GM08714 (cell line): Measurements from ENCODE around the gene HOXD11.

Source experiments
- H3K4me3 ChIP-seq: fragments of 200-500 bp; sonication (Bioruptor generic); 2 replicates; pipeline ENCODE4 v1.5.1; 2014; ENCODE audit warnings: mild to moderate bottlenecking, low read length, inconsistent platforms
- ZNF274 ChIP-seq: IDR thresholded peaks from 2 replicates; pipeline ENCODE4 v1.6.1; 2012; ENCODE audit warnings: mild to moderate bottlenecking, low read depth, low read length

HOXD11 gene

DNA sequence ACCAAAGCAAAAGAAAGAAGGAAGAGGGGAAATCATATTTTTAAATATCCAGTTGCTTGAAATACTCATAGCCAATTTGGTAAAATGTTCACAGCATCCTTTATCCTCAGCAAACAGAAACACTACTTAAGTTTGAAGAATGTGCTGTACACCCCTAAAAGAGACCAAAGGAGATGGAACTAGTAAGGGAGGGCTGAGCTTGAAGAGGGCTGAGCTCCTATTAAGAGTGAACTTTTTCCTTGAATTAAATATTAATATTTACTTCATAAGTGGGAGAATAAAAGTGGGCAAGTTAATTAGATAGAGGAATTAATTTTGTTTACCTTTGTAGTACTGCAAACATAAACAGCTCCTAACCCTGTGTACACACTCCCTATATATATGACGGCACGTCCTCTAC lies 30.3 kb upstream of the HOXD11 start:
- TF ChIP-seq ZNF274, result no peak
- no peak overlapping the region for H3K4me3 ChIP-seq

DNA sequence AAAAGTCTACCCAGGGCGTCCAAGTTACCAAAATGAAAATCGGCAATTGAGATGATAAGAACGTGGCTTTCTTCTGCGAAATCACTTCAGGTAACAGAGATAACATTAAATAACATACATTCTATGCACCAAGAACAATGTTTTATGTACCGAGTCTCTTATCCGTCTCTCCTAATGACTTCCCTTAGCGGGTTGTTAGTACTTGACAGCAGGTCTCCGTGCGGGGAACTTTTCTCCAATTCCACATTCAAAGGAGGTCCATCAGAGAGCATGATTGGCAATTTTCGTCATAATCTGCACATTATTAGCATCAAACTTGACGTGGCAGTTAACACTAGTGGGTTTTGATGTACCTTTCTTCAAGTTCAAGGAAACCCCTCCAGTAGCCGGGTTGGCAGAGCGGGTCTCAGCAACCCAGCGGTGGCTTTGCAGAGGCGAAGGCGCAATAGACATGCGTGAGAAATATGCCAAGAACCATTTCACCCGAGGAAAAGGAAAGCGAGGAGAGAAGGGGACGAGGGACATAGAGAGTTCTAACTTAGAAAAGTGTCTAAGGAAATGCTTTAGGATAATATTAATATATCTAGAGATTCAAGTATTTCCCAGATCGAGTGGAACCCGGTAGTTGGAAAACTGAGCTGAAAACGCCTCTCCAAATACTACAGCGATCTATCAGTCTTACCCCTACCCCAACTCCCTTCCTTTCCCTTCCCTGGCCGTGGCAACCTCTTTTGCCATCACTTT lies 28.4 kb upstream of the HOXD11 start:
- no peak overlapping the region for H3K4me3 ChIP-seq
- no peak for TF ChIP-seq ZNF274

DNA sequence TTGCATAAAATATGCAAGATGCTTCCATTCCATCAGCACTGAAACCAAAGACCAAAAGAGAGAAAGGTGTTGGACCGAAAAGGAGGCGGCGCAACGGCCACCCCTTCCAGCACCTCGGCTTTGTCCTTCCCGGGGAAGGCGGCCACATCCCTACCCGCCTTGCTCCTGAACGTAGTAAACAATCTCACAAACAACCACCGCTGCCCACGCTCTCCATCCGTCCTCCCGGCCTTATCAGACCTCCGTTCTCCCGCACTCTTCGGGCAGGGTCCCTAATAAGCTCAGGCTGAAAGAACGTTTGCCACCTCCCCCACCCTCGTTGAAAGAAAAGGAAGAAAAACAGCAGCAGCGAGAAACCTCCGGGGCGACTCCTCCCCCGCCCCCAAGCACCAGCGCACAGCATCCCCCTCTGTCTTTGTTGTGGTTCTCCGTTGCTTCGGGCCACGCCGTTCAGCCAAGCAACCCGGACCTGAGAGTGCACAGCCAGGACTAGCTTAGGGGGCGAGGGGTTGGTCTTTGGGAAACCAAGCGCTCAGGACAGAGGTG lies 27.7 kb upstream of the HOXD11 start:
- no peak for TF ChIP-seq ZNF274
- H3K4me3 ChIP-seq, result no peak overlapping the region

DNA sequence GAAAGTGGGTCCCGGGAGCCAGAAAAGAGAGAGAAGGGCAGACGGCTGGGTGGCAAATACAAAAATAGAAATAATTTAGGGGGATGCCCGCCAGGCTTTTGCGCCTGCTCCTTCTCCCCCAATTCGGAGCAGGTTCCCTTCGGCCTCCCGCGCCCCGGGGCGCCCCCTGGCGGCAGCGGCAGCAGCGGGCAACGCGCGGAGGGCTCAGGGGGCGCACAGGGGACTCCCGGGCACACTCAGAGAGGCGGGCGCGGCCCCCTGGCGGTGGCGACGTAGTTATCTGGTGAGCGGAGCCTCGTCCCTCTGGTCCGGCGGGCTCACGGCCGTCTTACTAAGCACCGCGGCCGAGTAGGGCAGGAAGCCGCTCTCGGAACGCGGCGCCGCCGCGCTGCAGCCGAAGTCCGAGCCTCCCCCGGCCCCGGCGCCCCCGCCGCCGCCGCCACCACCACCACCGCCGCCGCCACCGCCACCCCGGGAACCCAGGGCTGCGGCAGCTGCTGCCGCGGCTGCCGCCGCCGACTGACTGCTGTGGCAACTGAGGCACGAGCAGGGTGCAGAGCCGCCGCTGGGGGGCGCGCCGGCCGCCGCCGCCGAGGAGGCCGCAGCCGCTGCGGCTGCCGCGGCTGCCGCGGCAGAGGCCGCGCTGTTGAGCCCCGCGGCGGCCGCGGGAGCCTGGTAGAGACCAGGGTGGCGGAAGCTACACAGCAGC lies 27.1 kb upstream of the HOXD11 start:
- no peak for TF ChIP-seq ZNF274
- no peak overlapping the region for H3K4me3 ChIP-seq

DNA sequence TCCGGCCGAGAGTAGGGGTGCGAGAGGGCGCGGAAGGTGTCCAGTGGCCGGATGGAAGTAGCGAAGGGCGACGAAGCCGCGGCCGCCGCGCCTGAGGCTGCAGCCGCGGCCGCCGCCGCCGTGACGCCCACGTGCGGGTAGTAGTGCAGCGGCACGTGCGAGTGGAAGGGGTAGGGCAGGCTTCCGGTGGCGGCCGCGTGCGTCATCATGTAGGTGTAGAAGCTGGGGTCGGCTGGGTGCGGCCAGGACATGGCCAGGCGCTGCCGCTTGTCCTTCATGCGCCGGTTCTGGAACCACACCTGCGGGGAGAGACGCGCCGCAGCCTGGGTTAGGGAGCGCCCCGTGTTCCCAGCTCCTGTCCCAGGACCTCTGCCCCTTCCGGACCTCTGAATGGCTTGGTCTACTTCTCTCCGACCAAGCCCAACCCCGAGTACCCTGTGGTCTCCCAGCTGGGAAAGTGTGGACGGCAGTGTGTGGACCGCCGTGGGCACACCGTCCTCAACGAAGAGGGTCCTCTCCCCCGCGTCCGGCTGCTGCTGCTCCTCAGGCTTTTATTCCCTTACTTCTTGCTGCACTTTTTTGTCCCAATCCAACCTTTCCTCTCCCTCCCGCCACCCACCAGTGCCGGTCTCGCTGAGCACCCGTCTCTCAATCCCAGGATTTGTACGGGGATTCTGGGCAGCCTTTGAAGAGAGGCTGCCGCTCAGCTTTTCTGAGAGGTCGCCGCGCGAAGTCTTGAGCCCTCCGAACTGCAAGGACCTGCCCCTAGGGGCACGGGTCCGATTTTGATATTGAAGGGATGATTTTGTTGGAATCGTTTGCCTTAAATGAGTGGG lies 26.3 kb upstream of the HOXD11 start:
- no peak overlapping the region for H3K4me3 ChIP-seq
- TF ChIP-seq ZNF274, result no peak

DNA sequence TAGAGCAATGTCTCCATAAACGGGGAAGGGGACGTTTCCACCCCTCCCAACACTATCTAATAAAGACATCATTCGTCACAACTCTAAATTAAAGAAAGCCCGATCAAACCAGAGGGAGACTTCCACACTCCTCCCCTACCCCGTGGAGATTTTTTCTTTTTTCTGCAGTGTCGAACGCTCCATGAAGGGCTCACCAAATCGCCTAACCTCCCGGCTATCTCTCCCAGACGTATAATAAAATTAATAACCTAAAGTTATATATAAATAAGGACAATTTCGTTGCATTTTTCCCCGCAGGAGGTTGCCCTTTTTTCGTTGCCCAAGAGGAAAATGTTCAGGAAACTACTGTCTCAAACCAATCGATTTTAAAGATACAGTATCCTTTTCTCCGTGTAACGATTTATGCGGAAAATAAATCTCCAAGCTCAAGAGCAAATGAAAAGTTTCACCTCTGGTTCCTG lies 25.7 kb upstream of the HOXD11 start:
- no peak for TF ChIP-seq ZNF274
- no peak overlapping the region for H3K4me3 ChIP-seq

DNA sequence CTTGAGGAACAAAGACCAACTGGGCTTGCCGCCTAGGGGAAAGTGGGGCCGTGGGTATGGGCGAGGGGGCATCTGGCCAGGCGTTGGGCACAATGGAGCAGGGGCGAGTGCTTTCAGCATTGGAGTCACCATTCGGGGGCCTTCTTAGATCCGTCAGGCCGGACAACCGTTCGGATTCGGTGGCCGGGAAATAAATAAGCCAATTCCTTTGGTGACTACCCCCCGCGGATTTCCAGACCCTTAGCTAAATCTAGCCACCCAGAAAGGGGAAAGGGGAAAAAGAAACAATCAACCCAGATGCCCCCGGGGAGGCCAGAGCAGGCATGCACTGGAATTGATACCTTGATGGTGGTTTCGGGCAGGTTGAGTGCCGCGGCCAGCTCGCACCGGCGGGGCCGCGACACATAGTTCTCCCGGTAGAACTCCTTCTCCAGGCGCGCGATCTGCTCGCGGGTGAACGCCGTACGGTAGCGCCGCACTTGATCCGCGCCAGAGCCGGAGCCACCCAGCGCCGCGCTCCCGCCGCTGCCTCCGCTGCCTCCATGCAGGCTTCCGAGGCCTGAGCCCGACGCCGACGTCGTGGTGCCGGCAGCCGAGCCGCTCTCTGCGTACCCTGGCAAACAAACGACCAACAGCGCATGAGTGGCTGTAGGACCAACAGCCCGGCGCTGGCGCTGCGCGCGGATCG lies 25.1 kb upstream of the HOXD11 start:
- no peak overlapping the region for H3K4me3 ChIP-seq
- TF ChIP-seq ZNF274, result no peak

DNA sequence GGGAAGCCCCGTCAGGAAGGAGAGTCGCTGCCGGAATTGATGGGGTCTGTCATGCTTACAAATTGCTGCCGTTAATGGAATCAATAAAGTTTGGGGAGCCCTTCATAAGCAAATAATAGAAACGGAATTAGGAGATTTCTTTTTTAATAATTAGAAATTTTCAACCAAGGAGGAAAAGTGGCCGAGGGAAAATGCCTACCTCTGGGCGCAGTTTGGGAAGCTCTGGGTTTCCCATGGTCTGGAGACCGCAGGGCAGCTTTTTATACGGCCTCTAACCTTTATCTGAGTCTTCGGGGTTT lies 24.6 kb upstream of the HOXD11 start:
- no peak overlapping the region for H3K4me3 ChIP-seq
- no peak for TF ChIP-seq ZNF274

DNA sequence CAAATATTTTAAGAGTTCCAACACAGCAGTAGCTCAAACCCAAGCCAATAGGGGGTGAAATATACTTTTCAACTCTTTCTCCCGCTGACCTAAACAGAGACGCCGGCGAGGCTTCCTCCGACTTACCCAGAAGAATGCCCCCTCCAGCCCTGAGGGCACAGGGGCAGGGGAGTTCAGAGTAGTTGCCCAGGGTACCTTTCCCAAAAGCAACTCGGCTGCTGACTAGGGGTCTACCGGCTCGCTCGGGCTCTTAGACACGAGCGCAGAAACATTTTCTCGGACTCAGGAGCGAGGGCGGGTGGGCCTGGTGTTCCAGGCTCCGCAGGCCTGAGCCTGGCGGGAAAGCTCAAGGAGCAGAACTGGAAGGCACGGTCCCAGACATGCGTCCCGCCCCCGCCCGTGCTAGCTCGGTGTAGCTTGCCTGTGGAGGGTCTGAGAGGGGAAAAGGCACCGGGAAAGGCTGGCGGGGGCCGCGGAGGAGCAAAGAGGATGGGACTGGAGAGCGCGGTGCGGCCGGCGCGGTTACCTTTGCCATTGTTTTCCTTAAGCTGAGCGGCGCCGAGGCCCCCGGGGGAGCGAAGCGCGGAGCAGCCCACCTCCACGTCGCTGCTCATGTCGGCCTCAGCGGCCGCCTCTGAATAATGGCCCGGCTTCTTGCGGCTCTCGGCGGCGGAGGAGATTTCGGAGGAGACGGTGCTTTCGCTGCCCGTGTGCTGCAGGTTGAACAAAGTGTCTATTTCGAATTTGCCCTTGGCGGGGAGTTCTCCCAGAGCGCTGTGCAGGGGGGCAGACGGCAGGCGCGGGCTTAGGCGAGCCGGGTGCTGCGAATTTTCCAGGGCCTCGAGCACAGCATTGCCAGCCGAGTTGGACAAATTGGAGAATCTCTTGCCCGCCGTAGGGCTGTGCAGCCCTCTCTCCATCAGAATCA lies 24.0 kb upstream of the HOXD11 start:
- H3K4me3 ChIP-seq, result no peak overlapping the region
- TF ChIP-seq ZNF274, result no peak

DNA sequence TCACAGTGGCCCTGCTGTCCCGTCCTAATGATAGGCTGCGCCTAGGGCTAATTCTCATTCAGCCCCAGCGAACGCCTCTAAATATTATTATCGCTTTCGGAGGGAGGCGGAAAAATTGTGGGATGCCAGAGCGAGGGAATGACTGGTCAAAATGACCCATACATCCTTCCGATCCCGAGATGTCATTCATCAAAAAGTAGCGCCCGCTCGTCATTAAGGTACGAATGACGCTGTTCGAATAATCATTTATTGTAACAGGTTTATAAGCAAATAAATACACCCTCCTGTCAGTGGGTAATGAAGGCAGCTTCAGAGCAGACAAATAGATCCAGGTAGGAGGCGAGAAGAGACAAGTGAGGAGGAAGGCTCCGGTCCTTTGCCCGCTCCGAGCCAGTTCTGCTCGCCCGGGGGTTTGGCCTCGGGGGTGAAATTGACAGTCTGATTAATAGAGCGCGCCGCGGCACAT lies 23.3 kb upstream of the HOXD11 start, which contains the start of gene EVX2:
Gene EVX2, minus strand, starts transcription at position 167 of the 466 bp plus-strand sequence. CDS start 186 bp downstream, outside the sequence.
- no peak for TF ChIP-seq ZNF274
- H3K4me3 ChIP-seq, result no peak within 1 kb of the TSS

DNA sequence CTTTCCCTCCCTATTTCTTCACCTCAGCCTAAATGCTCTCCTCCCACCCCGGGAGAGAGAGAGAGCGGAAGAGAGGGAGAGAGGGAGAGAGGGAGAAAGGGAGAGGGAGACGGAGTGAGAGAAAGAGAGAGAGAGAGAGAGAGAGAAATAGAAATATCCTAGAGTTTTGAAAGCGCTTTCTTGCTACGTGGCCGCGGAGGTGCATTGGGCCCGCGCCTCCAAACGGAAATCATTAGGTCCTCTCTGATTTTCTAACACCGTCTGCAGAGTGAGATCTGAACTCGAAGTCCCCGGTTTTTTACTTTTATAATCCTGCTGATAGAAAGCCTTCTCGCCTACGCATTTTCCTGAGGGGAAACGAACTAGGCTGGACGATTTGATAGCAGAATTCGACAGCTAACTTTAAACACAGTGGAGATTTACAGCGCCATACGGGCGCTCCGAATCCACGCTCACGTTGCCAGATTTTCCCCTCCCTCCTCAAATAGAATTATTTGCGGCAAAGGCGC lies 22.4 kb upstream of the HOXD11 start:
- H3K4me3 ChIP-seq, result no peak overlapping the region
- TF ChIP-seq ZNF274, result no peak

DNA sequence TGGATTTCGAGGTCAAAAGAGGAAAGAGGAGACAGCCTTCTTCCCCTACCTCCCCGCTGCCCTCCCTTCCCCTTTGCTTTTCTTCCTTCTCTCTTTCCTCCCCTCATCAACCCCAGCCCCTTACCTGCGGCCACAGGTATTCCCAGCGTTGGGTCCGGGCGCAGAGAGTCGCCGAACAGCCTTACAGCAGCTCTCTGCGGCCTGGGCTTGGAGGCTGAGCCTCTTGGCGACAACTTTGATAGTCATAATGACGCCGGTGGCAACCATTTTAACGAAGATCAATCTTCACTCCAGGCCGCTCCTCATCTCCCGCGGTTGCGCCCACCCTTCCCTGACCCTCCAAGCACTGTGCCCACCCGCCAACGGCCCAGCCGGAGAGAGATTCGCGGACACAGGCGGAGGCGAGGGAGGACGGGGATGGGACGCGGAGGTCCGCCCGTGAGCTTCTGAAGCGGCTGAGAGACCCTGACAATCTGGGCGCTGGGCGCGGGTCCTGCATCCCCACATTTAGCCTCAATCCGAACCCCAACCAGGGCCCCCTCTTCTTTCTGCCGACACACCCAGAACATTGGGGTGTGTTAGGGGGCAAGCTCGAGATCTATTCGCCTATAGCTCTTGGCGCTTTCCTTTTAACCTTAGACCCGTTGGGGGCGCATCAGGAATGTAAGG lies 21.8 kb upstream of the HOXD11 start:
- H3K4me3 ChIP-seq, result no peak overlapping the region
- no peak for TF ChIP-seq ZNF274
